Liver (tissue), 9 donors: ENCODE measurements around the gene ZSCAN5B. TPM values are rescaled to one million over a fixed set of nuclear protein-coding genes. Genes with fewer than 3 reads are reported as not detected.

Experiments used
- DNase-seq: peaks from one replicate; pipeline ENCODE4 v3.0.0-alpha.2; 2017; ENCODE audit warnings: low spot score
- H3K27ac ChIP-seq, 2 donors: one replicate each; pipeline ENCODE4 v1.7.0; 2013; ENCODE audit warnings: inconsistent platforms in 2 of 2, low read length in 2 of 2, control low read depth in 1 of 2, low read depth in 1 of 2, mild to moderate bottlenecking in 1 of 2
- H3K27me3 ChIP-seq, 4 donors: one replicate each; pipeline versions ENCODE4 v1.6.1 to v1.7.0; 2013; ENCODE audit warnings: low read length in 3 of 4, inconsistent platforms in 1 of 4, mild to moderate bottlenecking in 1 of 4, moderate library complexity in 1 of 4; ENCODE audit not compliant: control insufficient read depth in 4 of 4, insufficient read depth in 4 of 4
- H3K36me3 ChIP-seq, 4 donors: one replicate each; pipeline versions ENCODE4 v1.6.1 to v1.7.0; 2013; ENCODE audit warnings: low read length in 3 of 4, mild to moderate bottlenecking in 3 of 4, low read depth in 1 of 4, moderate library complexity in 1 of 4; ENCODE audit not compliant: control insufficient read depth in 4 of 4, insufficient read depth in 3 of 4
- H3K4me1 ChIP-seq, 4 donors: one replicate each; pipeline versions ENCODE4 v1.6.1 to v1.7.0; 2013; ENCODE audit warnings: low read length in 3 of 4, mild to moderate bottlenecking in 3 of 4, moderate library complexity in 1 of 4; ENCODE audit not compliant: control insufficient read depth in 4 of 4, insufficient read depth in 4 of 4
- H3K4me3 ChIP-seq, 3 donors: one replicate each; pipeline versions ENCODE4 v1.6.1 to v1.7.0; 2013; ENCODE audit warnings: low read length in 3 of 3, control low read depth in 1 of 3, low read depth in 1 of 3, mild to moderate bottlenecking in 1 of 3
- H3K9ac ChIP-seq, 2 donors: one replicate each; pipeline ENCODE4 v1.7.0; 2013; ENCODE audit warnings: low read length in 2 of 2, mild to moderate bottlenecking in 2 of 2, moderate library complexity in 2 of 2, control low read depth in 1 of 2, low read depth in 1 of 2
- H3K9me3 ChIP-seq, 4 donors: one replicate each; pipeline versions ENCODE4 v1.6.1 to v1.7.0; 2013; ENCODE audit warnings: low read length in 3 of 4; ENCODE audit not compliant: control insufficient read depth in 4 of 4
- EGR1 ChIP-seq, 2 donors: IDR thresholded peaks; 2 replicates each; pipeline ENCODE4 v1.6.1; 2016 to 2018; ENCODE audit warnings: antibody characterized with exemption in 2 of 2, low read depth in 2 of 2
- FOXA2 ChIP-seq: IDR thresholded peaks from 2 replicates; pipeline ENCODE4 v1.6.1; 2016; ENCODE audit warnings: antibody characterized with exemption
- HNF4A ChIP-seq, 2 donors: conservative IDR thresholded peaks; 2 replicates each; pipeline ENCODE4 v1.6.1; 2016; ENCODE audit warnings: antibody characterized with exemption in 2 of 2, mild to moderate bottlenecking in 2 of 2
- HNF4G ChIP-seq: IDR thresholded peaks from 2 replicates; pipeline ENCODE4 v1.6.1; 2016; ENCODE audit warnings: antibody characterized with exemption
- NR2F2 ChIP-seq: IDR thresholded peaks from 2 replicates; pipeline ENCODE4 v1.6.1; 2016; ENCODE audit warnings: antibody characterized with exemption
- RAD21 ChIP-seq, 2 donors: IDR thresholded peaks; 2 replicates each; pipeline ENCODE4 v1.6.1; 2016; ENCODE audit warnings: antibody characterized with exemption in 2 of 2, mild to moderate bottlenecking in 2 of 2
- YY1 ChIP-seq: IDR thresholded peaks from 2 replicates; pipeline ENCODE4 v1.6.1; 2016; ENCODE audit warnings: antibody characterized with exemption, mild to moderate bottlenecking
- WGBS: extraction: QIAGEN DNeasy Blood & Tissue Kit; methylation state at CpG from one replicate; pipeline ENCODE4 v1.1.7; 2013; 5-methylcytosine and 5-hydroxymethylcytosine counted together
- polyA plus RNA-seq, 2 donors: library from polyadenylated mRNA; stranded (reverse) in 1 of 2; unstranded in 1 of 2; fragments of 200-250 nt in 1 of 2; fragments of >200 nt in 1 of 2; fragmentation: Nextera tagmentation in 1 of 2; extraction: Ambion mirVana in 1 of 2; gene quantifications; one replicate each; pipeline versions ENCODE4 v1.2.1 to v1.2.3, GENCODE V29; 2013 to 2015
- total RNA-seq, 2 donors: library from RNA; depleted of rRNA; stranded (reverse); fragments of >200 nt; gene quantifications; one replicate each; pipeline ENCODE4 v1.2.3, GENCODE V29; 2014
- TF ChIP-seq, protein P1 (sequence below): fragments of 150-350 bp; IDR thresholded peaks from 2 replicates; pipeline ENCODE4 v1.5.1; 2017; ENCODE audit warnings: improper control_type of control experiment, low read depth, low read length; ENCODE audit not compliant: missing input control
- TF ChIP-seq, protein P2 (sequence below): IDR thresholded peaks from 2 replicates; pipeline ENCODE4 v1.6.1; 2016; ENCODE audit warnings: antibody characterized with exemption
- donor health status: healthy.
- donor health status: healthy.
- donor health status: healthy.
- donor health status: healthy.
- donor health status: healthy.

Gene ZSCAN5B
- total and polyA plus RNA-seq, 4 donors: 0.08 TPM; not detected in 3

DNA sequence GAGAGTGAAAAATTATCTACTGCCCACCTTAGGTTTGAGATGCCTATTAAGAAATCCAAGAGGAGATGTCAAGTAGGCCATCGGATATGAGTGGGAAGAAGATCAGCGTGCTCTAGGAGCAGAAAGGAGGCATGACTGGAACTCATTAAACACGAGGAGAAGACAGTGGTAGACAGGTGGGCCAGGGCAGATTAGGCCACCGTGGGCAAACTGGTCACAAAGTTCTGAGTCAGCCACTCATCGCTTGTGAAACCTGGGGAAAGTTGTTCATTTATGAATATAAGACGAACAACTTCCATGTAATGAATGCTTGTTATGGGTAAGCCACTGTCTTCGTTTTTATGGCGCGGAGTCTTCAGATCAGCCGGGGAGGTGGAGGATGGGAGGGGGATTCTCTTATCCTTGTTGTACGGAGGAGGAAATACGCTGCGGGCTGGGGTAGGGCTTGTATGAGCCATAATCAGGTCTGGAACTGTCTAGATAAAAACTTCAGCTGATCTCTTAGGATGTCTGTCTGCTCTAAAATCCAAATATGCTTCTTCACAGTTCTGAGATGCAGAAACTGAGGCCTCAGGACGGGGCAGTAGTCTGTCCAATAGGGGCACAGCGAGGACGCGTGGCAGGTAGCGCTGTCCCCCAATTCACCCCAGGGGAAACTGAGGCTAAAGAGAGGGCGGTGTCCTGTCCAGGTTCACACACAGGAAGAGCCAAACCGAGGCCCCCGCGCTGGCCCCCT, 57.6 kb downstream of the ZSCAN5B start:
- H3K27me3 ChIP-seq: no peaks in the 10 kb centered on the region
- peak overlapping the region; percentile 72 to 90 for H3K27ac ChIP-seq
- no peaks in the 10 kb centered on the region for H3K36me3 ChIP-seq
- TF ChIP-seq YY1 (no peak), HNF4G (no peak), EGR1 (IDR thresholded peaks at IDR 0.05; ENCODE audit: low read depth in 2 of 2) (no peak), FOXA2 (no peak), NR2F2 (no peak), RAD21 (IDR thresholded peaks at IDR 0.05) (no peak), HNF4A (conservative IDR thresholded peaks at IDR 0.05) (no peak)
- TF ChIP-seq, protein P1, sequence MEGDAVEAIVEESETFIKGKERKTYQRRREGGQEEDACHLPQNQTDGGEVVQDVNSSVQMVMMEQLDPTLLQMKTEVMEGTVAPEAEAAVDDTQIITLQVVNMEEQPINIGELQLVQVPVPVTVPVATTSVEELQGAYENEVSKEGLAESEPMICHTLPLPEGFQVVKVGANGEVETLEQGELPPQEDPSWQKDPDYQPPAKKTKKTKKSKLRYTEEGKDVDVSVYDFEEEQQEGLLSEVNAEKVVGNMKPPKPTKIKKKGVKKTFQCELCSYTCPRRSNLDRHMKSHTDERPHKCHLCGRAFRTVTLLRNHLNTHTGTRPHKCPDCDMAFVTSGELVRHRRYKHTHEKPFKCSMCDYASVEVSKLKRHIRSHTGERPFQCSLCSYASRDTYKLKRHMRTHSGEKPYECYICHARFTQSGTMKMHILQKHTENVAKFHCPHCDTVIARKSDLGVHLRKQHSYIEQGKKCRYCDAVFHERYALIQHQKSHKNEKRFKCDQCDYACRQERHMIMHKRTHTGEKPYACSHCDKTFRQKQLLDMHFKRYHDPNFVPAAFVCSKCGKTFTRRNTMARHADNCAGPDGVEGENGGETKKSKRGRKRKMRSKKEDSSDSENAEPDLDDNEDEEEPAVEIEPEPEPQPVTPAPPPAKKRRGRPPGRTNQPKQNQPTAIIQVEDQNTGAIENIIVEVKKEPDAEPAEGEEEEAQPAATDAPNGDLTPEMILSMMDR: no peak
- TF ChIP-seq, protein P2, sequence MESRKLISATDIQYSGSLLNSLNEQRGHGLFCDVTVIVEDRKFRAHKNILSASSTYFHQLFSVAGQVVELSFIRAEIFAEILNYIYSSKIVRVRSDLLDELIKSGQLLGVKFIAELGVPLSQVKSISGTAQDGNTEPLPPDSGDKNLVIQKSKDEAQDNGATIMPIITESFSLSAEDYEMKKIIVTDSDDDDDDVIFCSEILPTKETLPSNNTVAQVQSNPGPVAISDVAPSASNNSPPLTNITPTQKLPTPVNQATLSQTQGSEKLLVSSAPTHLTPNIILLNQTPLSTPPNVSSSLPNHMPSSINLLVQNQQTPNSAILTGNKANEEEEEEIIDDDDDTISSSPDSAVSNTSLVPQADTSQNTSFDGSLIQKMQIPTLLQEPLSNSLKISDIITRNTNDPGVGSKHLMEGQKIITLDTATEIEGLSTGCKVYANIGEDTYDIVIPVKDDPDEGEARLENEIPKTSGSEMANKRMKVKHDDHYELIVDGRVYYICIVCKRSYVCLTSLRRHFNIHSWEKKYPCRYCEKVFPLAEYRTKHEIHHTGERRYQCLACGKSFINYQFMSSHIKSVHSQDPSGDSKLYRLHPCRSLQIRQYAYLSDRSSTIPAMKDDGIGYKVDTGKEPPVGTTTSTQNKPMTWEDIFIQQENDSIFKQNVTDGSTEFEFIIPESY: no peak
- peak overlapping the region in 1 of 2 donors; percentile 50 for H3K9ac ChIP-seq
- no peaks in the 10 kb centered on the region for H3K9me3 ChIP-seq
- H3K4me1 ChIP-seq: peaks cover 11 to 72% (median 69%) of the 10 kb centered on the region in 4 donors
- no peak for DNase-seq
- WGBS: 39% methylated on average over 22 of the region's 22 CpGs
- H3K4me3 ChIP-seq: peak overlapping the region; percentile 50 to 53 (median 52)

Other genes with a start within 250 kb of the ZSCAN5B start
- gene NLRP8, start 250.0 kb downstream of the ZSCAN5B start, total RNA-seq: not detected
- gene NLRP8, start 250.0 kb downstream of the ZSCAN5B start, polyA plus RNA-seq: not detected
- not detected for gene NLRP5, start 211.0 kb downstream of the ZSCAN5B start, total RNA-seq
- not detected for gene NLRP5, start 211.0 kb downstream of the ZSCAN5B start, polyA plus RNA-seq
- 10 to 100 TPM; 17.6 to 23.6 TPM for gene ZNF787, start 76.5 kb downstream of the ZSCAN5B start, total RNA-seq
- gene ZNF787, start 76.5 kb downstream of the ZSCAN5B start, polyA plus RNA-seq: 10 to 100 TPM in 1 of 2 donors, 1 to 10 TPM in 1; 2.9 to 20.1 TPM
- gene ZNF444, start 56.5 kb downstream of the ZSCAN5B start, total RNA-seq: 10 to 100 TPM; 16.0 to 26.1 TPM
- 10 to 100 TPM in 1 of 2 donors, 1 to 10 TPM in 1; 6.1 to 30.4 TPM for gene ZNF444, start 56.5 kb downstream of the ZSCAN5B start, polyA plus RNA-seq
- gene GALP, start 21.8 kb downstream of the ZSCAN5B start, total RNA-seq: not detected
- gene GALP, start 21.8 kb downstream of the ZSCAN5B start, polyA plus RNA-seq: under 1 TPM; 0.08 to 0.63 TPM
- not detected for gene ZSCAN5C, start 4.5 kb upstream of the ZSCAN5B start, total RNA-seq
- gene ZSCAN5C, start 4.5 kb upstream of the ZSCAN5B start, polyA plus RNA-seq: not detected
- gene EDDM13, start 75.0 kb upstream of the ZSCAN5B start, total RNA-seq: not detected
- under 1 TPM in 1 of 2 donors, not detected in 1; 0.20 TPM for gene EDDM13, start 75.0 kb upstream of the ZSCAN5B start, polyA plus RNA-seq
- gene ZSCAN5A, start 117.1 kb upstream of the ZSCAN5B start, total RNA-seq: 1 to 10 TPM; 7.4 to 9.6 TPM
- gene ZSCAN5A, start 117.1 kb upstream of the ZSCAN5B start, polyA plus RNA-seq: 1 to 10 TPM; 2.2 to 2.7 TPM
- 1 to 10 TPM; 1.3 to 2.1 TPM for gene ZNF582, start 195.8 kb upstream of the ZSCAN5B start, total RNA-seq
- 1 to 10 TPM; 1.3 to 1.5 TPM for gene ZNF582, start 195.8 kb upstream of the ZSCAN5B start, polyA plus RNA-seq
- gene ZNF583, start 206.5 kb upstream of the ZSCAN5B start, total RNA-seq: 1 to 10 TPM; 2.3 to 2.5 TPM
- 1 to 10 TPM in 1 of 2 donors, under 1 TPM in 1; 0.75 to 1.5 TPM for gene ZNF583, start 206.5 kb upstream of the ZSCAN5B start, polyA plus RNA-seq